HG02759 (cell line): Measurements from ENCODE around the gene PACS2.
"Not testable (repeated sequence)": the region's sequence is repeated elsewhere in the genome, so short reads cannot be mapped to it uniquely, and the experiment has no call there.

Experiments used
- ATAC-seq: cut with Tn5 transposase; IDR thresholded peaks from one replicate; pipeline ENCODE4 v1.9.1; 2021; ENCODE audit warnings: mild to moderate bottlenecking, moderate library complexity; ENCODE audit not compliant: unreplicated experiment

The PACS2 gene

DNA sequence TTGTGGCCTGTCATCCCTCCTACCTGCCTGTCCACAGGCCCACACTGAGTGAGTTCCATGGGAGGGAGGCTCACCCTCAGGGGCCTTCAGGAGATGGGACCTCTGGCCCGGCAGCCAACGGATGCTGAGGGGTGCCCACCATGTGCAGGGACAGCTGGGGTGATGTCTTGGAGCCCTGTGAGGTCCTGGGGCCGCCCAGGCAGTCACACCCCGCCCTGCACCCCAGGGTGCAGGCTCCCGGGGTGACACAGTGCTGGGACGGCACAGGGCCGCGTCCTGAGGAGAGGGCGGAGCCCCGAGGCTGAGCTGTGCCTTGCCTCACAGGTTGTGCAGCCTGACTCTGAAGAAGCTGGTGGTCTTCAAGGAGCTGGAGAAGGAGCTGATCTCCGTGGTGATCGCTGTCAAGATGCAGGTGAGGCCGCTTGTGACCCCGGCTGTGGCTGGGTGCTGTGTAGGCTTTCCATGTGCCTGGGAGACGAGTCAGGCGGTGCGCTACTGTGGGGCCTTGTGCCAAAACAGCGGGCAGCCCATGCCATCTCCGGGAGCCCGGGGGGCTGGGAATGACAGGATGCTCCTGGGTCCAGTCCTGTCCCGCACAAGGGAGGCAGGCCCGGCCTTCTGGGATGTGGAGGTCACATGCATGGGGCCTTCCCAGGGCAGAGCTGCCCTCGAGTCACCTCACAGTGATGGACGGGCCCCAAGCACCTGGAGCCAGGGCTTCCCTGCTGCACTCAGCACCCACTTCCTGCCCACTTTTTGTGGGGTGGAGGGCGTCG lies 33.8 kb downstream of the PACS2 start:
- ATAC-seq: no peak

DNA sequence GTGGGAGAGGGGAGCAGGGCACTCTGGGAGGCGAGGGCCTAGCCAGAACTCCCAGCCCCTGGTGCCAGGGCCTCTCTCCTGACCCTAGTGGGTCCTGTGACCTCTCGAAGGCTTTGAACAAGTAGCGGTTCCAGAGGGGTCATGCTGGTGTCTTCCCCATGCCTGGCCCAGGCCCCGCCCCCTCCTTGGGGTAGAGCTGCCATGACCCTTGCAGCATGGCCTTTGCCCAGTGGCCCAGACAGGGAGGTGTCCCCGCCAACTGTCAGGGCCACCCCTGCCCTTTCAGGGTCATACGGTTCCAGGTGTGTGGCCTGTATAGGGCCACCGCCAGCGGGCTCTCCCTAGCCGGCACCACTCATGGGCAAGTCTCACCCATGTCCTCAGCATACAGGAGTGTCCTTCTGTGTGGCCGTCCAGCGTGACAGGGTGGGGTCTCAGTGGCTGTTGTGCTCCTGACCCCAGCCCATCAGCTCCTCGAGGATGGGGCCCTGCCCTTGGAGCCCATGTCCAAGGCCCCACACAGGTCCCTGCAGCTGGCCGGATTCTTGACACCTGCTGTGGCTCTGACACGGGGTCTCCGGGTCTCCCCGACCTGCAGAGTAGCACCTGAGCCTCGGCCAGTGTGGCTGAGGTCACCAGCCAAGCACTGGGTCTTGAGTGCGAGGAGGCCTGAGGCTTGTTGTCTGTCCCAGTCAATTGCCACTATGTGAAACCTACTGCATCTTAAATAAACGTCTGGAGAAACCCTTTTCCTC lies 34.6 kb downstream of the PACS2 start:
- no peak for ATAC-seq

DNA sequence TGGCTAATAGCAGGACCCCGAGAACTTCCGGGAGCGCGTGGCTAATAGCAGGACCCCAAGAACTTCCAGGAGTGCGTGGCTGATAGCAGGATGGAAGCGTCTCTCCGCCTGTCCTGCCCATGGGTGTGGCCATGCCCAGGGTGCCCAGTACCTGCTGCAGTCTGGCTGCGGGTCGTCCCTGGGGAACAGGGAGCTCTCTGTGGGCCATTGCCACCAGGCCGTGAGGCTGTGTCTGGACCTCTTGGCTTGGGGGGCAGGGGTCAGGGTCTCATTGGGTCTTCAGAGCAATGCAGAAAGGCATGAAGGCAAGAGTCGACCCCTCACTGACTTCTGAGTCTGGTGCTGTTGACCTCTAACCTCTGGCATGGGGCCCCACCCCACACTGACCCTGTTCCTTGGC lies 35.4 kb downstream of the PACS2 start:
- no peak for ATAC-seq

DNA sequence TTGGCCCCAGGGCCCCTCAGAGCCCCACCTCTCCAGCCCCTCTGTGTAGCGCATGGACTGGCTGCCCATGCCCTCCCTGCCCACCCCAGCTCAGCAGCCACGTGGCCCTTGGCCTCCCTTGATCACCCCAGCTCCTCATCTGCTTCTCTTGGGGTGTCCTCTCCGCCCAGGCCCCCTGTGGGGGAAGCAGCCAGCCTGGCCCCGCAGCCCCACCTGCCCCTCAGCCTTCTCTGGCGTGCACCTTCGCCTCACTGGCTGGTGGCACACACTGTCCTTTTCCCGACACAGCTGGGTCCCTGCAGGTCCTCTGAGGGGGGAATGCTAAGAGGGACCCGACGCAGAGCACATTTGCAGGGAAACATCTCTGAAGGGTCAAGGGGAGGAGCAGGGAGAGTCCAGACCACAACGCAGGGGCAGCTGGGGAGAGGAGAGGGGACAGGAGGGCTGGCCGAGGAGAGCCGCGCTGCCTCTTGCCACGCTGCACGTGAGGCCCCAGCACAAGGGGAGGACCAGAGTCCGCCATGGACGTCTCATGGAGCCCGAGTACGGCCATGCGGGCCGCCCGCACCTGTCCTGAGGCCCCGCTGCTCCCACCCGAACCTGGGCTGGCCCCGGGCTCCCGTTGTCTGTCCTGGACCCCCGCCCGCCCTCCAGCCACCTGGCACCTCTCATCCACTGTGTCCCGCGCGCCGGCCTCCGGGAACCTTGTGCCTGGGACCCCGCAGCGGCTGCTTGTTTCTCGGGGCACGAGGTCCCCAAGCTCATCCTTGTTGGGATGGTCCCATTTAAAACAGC lies 36.1 kb downstream of the PACS2 start:
- ATAC-seq: no peak

DNA sequence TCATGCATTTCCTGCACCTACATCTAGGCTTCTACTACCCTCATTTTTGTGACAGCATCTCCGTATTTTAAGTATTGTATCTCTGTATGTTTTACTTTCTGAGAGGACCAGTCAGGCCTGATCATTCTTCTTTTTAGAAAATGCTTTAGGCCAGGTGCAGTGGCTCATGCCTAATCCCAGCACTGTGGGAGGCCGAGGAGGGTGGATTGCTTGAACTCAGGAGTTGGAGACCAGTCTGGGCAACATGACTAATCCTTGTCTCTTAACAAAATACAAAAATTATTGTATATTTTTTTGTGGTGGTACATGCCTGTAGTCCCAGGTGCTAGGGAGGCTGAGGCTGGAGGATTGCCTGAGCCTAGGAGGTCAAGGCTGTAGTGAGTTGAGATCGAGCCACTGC lies 36.9 kb downstream of the PACS2 start:
- no peak for ATAC-seq

DNA sequence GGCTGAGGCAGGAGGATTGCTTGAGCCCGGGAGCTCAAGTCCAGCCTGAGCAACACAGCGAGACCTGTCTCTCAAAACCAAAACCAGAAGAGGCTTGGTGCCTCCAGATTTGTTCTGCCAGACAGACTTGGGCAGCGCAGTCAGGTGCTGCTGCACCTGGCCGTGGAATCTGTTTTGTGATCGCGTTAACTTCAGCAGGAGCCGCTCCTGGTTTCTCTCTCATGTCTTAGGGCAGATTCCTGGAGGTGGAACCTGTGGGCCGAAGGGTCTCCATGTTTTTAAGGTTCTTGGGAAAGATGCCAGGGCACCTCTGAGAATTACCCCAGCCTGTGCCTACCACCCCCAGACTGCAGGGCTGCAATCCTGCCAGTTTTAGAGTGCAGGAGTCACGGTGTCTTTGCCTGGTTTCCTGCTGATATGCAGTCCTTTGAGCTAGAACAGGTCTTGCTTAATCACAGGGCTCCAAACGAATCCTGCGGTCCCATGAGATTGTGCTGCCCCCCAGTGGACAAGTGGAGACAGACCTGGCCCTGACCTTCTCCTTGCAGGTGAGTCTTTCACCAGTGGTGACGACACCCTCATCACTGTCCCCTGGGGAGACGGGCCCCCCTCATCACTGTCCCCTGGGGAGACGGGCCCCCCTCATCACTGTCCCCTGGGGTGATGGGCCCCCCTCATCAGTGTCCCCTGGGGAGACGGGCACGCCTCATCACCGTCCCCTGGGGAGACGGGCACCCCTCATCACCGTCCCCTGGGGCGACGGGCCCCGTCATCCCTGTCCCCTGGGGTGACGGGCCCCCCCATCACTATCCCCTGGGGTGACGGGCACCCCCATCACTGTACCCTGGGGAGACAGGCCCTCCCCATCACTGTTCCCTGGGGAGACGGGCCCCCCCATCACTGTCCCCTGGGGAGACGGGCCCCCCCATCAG lies 37.6 kb downstream of the PACS2 start:
- no peak for ATAC-seq

DNA sequence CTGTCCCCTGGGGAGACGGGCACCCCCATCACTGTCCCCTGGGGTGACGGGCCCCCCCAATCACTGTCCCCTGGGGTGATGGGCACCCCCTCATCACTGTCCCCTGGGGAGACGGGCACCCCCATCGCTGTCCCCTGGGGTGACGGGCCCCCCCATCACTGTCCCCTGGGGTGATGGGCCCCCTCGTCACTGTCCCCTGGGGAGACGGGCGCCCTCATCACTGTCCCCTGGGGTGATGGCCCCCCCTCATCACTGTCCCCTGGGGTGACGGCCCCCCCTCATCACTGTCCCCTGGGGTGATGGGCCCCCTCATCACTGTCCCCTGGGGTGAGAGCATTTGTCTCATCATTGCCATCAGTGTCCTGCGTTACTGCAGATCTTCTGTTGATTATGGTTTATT lies 38.6 kb downstream of the PACS2 start:
- no peak for ATAC-seq

DNA sequence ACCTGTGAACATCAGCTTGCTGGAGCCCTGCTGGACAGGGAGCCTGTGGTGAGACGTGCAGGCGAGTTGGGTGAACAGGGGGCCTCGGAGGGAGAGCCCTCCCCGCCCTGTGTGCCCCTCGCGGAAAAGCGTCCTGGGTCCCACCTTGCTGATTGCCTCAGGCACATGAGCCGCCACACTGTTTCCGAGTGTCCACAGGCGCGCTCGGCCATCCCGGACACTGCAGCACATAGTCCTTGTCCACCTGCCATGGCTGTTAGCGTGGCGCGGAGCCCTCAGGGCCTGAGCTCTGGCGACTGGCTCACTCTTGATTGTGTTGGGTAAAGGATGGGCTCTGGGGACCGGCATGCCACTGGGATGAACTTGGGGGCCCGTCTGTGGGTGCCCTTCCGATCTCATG lies 40.0 kb downstream of the PACS2 start:
- no peak for ATAC-seq

DNA sequence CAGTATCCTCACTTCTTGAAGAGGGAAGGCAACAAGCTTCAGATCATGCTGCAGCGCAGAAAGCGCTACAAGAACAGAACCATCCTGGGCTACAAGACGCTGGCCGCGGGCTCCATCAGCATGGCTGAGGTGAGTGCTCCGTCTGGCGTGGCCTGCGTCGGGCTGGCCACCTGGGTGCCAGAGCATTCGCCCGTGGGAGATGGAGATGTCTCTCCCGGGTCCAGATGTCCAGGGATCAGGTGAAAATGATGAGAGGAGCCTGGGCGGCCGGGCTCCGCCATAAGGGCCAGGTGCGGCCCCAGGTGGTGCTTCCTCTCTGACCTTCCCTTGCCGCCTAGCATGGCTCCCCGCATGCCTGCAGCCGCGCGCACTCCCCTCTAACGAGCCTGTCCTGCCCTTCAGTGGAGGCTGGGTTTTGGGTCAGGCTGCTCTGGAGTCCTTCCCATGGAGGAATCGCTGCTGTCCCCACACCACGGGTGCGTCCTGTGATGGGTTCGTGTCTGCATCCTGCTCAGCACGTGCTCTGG lies 40.6 kb downstream of the PACS2 start:
- no peak for ATAC-seq

DNA sequence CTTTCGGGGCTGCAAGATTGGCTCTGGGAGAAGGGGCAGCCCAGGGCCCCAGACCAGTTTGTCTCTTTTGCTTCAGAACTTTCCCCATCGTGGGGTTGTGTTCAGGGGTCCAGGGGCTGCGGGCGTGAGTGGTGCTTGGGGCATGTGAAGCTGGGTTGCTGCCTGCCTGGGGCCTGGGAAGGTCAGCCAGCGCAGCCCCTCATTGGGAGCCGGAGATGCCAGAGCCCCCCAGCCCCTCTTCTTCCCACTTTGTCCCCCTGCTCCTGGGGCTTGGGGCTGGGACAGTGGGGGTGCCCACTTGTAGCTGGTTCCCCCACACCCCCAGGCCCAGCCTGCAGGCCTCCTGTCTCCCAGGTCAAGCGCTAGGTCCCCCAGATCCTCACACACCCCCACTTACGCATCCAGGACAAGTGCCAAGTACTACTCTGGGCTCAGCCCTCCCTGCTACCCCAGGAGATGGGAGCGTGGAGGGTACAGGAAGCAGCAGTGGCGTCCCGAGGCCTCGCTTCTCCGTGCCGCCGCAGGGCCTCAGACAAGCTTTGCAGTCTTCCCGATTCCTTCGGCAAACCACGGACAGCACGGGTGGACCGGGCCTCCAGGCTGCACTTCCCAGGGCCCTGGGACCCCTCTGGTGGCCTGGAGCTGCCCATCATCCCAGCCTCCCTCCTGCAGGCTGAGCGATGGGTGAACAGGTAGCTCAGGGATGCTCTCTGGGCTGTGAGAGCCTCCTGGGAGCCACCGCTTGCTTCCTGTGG lies 41.5 kb downstream of the PACS2 start:
- no peak for ATAC-seq

DNA sequence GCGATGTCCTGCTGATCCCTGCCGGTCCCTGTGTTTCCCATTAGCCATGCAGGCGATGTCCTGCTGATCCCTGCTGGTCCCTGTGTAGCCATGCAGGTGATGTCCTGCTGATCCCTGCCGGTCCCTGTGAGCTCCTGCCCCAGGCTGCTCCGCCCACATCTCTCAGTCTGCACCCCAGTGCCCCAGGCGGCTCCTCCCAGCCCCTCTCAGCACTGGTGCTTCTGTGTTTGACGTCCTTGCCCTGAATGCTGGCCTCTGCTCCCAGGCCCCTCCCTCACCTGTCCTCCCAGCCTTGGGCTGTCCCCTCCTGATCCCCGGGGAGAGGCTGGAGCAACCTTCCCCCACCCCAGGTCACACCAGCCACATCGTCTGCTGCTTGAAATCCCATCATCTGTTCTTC lies 42.4 kb downstream of the PACS2 start:
- no peak for ATAC-seq

DNA sequence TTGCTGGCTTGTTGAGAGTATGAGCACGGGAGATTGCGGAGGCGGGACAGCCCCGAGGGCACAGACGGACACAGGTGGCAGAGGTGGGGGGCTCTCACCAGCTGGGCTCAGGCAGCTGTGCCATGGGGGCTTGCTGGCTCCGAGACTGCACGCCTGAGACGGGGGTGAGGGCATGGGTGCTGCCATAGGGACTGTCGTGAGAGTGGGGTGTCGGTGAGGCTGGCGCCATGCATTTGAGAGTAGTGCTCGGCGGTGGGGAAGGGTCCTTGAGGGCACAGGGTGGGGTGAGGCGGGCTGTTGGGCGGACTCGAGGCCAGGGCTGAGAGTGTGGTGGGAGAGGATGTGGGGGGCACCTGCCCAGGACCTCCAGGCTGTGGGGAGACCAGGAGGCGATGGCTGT lies 43.1 kb downstream of the PACS2 start:
- no peak for ATAC-seq

DNA sequence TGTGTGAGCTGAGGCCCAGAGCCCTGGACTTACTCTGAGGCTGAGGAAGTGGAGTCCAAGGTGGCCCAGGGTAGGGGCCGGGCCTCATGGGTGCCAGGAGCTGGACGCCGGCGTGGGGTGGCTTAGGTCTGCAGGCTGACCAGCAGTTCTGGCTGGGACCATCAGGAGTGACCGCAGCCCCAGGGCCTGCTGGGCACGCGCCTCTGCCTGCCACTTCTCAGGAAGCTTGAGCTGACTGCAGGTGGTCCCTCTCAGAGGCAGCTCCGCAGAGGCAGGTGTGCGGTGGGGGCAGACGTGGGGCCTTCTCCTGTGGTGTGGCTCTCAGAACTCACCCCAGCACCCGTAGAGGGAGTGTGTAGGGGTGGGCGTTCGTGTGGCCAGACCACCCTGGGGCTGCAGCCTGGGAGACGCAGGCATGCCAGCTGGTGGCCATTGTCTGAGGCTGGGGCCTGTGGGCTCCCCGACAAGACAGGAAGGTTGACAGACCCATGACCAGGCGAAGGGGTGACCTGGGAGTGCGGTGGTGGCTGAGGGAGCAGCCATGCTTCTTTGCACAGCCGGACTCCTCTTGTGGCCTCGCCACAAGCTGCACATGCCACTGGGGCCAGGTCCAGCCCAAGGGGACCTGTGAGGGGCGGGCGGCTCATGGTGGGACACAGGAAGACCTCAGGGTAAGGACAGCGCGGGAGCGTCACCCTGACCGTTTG lies 43.7 kb downstream of the PACS2 start:
- no peak for ATAC-seq

DNA sequence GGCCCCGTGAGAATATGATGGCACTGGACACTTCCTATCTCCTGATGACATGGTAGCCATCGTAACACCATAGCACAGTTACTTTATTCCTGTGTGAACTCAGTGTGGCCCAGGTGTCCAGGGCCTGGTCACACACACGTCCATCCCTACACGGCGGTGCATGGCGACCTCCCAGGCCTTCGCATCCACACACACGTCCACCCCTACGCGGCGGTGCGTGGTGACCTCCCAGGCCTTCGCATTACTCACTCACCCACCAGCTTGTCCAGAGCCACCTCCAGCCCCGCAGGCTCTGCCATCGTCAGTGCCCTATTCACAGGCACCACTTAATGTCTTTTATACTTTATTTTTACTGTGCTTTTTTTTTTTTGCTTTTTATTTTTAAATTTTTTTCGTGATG lies 44.4 kb downstream of the PACS2 start:
- ATAC-seq: no peak

DNA sequence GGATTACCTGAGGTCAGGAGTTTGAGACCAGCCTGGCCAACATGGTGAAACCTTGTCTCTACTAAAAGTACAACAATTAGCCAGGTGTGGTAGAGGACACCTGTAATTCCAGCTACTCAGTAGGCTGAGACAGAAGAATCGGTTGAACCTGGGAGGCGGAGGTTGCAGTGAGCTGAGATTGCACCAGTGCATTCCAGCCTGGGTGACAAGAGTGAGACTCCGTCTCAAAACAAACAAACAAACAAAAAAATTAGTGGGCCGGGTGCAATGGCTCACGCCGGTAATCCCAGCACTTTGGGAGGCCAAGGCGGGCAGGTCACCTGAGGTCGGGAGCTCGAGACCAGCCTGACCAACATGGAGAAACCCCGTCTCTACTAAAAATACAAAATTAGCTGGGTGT lies 46.9 kb downstream of the PACS2 start:
- not testable (repeated sequence) for ATAC-seq

DNA sequence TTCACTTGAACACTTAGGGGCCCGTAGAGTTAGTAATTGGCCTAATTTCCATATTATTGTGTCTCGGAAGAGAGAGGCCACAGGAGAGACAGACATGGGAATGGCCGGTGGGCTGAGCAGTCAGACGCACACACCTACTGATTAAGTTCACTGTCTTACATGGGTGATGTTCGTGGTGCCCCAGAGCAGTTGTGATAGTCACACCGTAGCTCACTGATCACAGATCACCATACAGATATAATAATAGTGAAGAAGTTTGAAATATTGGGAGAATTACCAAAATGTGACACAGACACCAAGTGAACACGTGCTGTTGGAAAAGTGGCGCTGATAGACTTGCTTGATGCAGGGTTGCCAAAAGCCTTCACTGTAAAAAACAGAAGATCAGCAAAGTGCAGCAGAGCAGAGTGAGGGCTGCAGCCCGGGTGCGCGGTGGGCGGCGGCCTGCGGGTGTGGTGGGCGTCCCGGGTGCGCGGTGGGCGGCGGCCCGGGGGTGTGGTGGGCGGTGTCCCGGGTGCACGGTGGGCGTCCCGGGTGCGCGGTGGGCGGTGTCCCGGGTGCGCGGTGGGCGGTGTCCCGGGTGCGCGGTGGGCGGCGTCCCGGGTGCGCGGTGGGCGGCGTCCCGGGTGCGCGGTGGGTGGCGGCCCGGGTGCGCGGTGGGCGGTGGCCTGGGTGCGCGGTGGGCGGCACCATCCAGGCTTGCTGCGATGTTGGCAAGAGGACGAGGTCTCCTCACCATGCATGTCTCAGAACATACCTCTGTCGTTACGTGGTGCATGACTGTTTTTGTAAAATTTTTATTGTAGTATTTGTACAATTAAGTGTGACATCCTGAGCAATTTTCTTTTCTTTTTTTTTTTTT lies 49.5 kb downstream of the PACS2 start:
- no peak for ATAC-seq

DNA sequence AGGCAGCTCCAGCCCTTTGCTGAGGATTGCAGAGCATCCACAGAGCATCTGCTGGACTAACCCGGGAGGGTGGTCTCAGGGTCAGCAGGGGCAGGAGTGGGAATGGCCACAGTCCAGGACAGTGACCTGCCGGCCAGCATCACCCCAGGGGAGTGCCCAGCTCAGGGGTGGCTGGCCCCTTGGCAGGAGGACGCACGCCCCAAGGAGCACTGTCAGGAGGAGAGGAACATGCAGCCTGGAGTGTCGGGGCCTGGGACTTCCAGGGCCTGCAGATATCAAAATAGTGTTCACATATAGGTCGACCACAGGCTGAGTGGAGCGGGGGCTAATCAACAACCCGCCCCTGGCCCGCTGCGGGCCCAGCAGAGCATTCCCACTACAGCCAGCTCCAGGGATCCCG lies 50.6 kb downstream of the PACS2 start:
- ATAC-seq: no peak

DNA sequence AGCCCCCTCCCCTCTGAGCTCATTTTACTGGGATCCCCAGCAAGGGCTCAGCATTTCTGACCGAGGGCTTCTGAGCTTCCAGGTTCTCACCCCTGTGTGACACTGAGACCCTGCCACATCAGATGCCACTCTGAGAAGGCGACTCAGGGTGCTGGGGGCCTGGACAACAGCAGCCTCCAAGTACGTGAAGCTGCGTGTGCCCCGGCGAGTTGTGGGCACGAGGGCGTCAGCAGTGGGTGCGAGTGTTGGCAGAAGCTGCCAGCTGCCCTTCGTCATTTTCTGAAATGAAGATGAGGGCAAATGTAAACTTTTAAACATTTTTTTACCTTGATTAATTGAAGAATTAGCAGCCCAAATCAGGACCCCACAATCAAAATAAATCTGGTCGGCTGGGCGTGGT lies 51.1 kb downstream of the PACS2 start:
- no peak for ATAC-seq
